GM19438 (cell line): ENCODE data around the gene DAGLB.
"Not testable (repeated sequence)": the region's sequence is repeated elsewhere in the genome, so short reads cannot be mapped to it uniquely, and the experiment has no call there.

ENCODE experiments used
- ATAC-seq: cut with Tn5 transposase; IDR thresholded peaks from one replicate; pipeline ENCODE4 v1.9.1; 2021; ENCODE audit warnings: low read depth; ENCODE audit not compliant: unreplicated experiment

The DAGLB gene

GRCh38 chr7:6447581-6448199, at the start of gene DAGLB:
DAGLB (minus strand) TSS chr7:6447954; CDS start chr7:6447842, 112 bp downstream.
- ATAC-seq: peak; percentile 77

- no peak for ATAC-seq
Observed at GRCh38 chr7:6497637-6497905, 49.8 kb upstream of the DAGLB start.

GRCh38 chr7:6496842-6497636, 49.3 kb upstream of the DAGLB start:
- no peak for ATAC-seq

GRCh38 chr7:6495597-6496262, 48.0 kb upstream of the DAGLB start:
- ATAC-seq: no peak

GRCh38 chr7:6494365-6494764, 46.6 kb upstream of the DAGLB start:
- ATAC-seq: no peak

- no peak for ATAC-seq
Observed at GRCh38 chr7:6491194-6491593, 43.4 kb upstream of the DAGLB start.

- ATAC-seq: no peak
Observed at GRCh38 chr7:6489612-6490011, 41.9 kb upstream of the DAGLB start.

- ATAC-seq: no peak
Observed at GRCh38 chr7:6487184-6487545, 39.4 kb upstream of the DAGLB start.

GRCh38 chr7:6486438-6487183, 38.9 kb upstream of the DAGLB start:
- no peak for ATAC-seq

- no peak for ATAC-seq
Observed at GRCh38 chr7:6482743-6483119, 35.0 kb upstream of the DAGLB start.

GRCh38 chr7:6482307-6482706, 34.6 kb upstream of the DAGLB start:
- ATAC-seq: no peak

GRCh38 chr7:6481445-6481844, 33.7 kb upstream of the DAGLB start:
- ATAC-seq: no peak

- no peak for ATAC-seq
Observed at GRCh38 chr7:6480323-6480660, 32.5 kb upstream of the DAGLB start.

GRCh38 chr7:6479067-6479466, 31.3 kb upstream of the DAGLB start:
- no peak for ATAC-seq

GRCh38 chr7:6478186-6478585, 30.4 kb upstream of the DAGLB start:
- no peak for ATAC-seq

- no peak for ATAC-seq
Observed at GRCh38 chr7:6477318-6477660, 29.5 kb upstream of the DAGLB start.

GRCh38 chr7:6476596-6477317, 29.0 kb upstream of the DAGLB start:
- ATAC-seq: no peak

GRCh38 chr7:6475433-6476186, 27.9 kb upstream of the DAGLB start:
- ATAC-seq: no peak

- ATAC-seq: no peak
Observed at GRCh38 chr7:6465862-6466261, 18.1 kb upstream of the DAGLB start.

- not testable (repeated sequence) for ATAC-seq
Observed at GRCh38 chr7:6463609-6464008, 15.9 kb upstream of the DAGLB start.
